ENCODE results near the gene FILIP1L.

- TF ChIP-seq CTCF (conservative IDR thresholded peaks at IDR 0.05; ENCODE audit: low read length) (no peak), EZH2phosphoT487 (IDR thresholded peaks at IDR 0.05; ENCODE audit: borderline replicate concordance, low read depth, low read length) (no peak)
These were observed 14.3 kb upstream of the FILIP1L start for GRCh38 chr3:100128565-100128964.
